ENCODE results near the gene PDE6B. TPM values are rescaled to one million over a fixed set of nuclear protein-coding genes. Genes with fewer than 3 reads are reported as not detected.

PDE6B gene
- total RNA-seq, 4 donors from 2014 or later: not detected

DNA sequence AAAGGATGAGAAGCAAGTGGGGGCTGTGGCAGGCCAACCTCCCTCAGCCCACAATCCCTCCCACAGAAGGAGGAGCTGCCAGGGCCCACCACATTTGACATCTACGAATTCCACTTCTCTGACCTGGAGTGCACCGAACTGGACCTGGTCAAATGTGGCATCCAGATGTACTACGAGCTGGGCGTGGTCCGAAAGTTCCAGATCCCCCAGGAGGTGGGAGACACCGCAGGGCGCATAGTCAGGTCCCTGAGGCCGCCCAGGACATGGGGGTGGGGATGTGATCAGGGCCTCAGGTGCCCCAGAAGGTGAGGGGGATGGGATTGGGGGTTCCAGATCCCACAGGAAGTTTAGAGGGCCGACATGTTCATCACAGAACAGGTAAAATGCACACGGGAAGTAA lies 35.0 kb downstream of the PDE6B start:
- intact Hi-C loops (cut with DNase I; ENCODE audit: low total_unique reads): no loop called here
- in situ Hi-C loops (cut with MboI; ENCODE audit: low sequenced_read_pairs in 4 of 4): no loop called here
- Histone ChIP-seq H3K4me1 (peaks cover 0 to 4% of the 10 kb centered on the region in 2 donors), H3K9me3 (no peaks in the 10 kb centered on the region), H3K27me3 (peaks cover 24 to 48% (median 37%) of the 10 kb centered on the region in 3 donors), H3K4me3 (no peak overlapping the region), H3K36me3 (no peaks in the 10 kb centered on the region), H3K27ac (no peak overlapping the region)
- DNase-seq (peak in 1 of 2 donors; percentile 3), ATAC-seq (no peak)
- TF ChIP-seq POLR2A (IDR thresholded peaks at IDR 0.05): no peak
- TF ChIP-seq, protein P1, sequence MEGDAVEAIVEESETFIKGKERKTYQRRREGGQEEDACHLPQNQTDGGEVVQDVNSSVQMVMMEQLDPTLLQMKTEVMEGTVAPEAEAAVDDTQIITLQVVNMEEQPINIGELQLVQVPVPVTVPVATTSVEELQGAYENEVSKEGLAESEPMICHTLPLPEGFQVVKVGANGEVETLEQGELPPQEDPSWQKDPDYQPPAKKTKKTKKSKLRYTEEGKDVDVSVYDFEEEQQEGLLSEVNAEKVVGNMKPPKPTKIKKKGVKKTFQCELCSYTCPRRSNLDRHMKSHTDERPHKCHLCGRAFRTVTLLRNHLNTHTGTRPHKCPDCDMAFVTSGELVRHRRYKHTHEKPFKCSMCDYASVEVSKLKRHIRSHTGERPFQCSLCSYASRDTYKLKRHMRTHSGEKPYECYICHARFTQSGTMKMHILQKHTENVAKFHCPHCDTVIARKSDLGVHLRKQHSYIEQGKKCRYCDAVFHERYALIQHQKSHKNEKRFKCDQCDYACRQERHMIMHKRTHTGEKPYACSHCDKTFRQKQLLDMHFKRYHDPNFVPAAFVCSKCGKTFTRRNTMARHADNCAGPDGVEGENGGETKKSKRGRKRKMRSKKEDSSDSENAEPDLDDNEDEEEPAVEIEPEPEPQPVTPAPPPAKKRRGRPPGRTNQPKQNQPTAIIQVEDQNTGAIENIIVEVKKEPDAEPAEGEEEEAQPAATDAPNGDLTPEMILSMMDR (IDR thresholded peaks at IDR 0.05 in 4 of 5, conservative IDR thresholded peaks at IDR 0.05 in 1 of 5): no peak

DNA sequence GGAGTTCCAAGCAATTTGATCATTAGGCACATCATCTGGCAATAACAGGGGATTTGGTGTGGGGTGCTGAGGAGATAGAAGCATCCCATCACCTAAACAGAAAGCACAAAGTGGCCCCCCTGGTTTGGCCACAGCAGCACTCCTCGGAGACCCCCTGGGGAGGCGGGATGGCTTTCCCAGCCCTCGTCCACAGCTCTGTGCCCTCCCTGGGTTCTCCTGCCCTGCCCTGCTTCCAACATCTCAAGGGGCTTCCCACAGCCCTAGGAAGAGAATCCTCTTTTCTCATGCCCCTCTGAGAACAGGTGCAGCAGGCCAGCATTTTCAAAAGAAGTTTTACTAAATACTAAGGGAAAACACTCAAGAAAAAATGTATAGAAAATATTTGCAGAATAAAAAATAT lies 35.9 kb downstream of the PDE6B start:
- intact Hi-C loops (cut with DNase I; ENCODE audit: low total_unique reads) (no loop called here), in situ Hi-C loops (cut with MboI; ENCODE audit: low sequenced_read_pairs in 4 of 4) (no loop called here)
- H3K36me3 ChIP-seq: no peaks in the 10 kb centered on the region
- H3K4me3 ChIP-seq: no peak overlapping the region
- no peak for ATAC-seq
- no peak for DNase-seq
- H3K9me3 ChIP-seq: no peaks in the 10 kb centered on the region
- H3K4me1 ChIP-seq: peaks cover 0 to 4% of the 10 kb centered on the region in 2 donors
- peaks cover 26 to 47% (median 40%) of the 10 kb centered on the region in 3 donors for H3K27me3 ChIP-seq
- no peak overlapping the region for H3K27ac ChIP-seq
- TF ChIP-seq, protein P1 (IDR thresholded peaks at IDR 0.05 in 4 of 5, conservative IDR thresholded peaks at IDR 0.05 in 1 of 5): no peak
- TF ChIP-seq POLR2A (IDR thresholded peaks at IDR 0.05): no peak

DNA sequence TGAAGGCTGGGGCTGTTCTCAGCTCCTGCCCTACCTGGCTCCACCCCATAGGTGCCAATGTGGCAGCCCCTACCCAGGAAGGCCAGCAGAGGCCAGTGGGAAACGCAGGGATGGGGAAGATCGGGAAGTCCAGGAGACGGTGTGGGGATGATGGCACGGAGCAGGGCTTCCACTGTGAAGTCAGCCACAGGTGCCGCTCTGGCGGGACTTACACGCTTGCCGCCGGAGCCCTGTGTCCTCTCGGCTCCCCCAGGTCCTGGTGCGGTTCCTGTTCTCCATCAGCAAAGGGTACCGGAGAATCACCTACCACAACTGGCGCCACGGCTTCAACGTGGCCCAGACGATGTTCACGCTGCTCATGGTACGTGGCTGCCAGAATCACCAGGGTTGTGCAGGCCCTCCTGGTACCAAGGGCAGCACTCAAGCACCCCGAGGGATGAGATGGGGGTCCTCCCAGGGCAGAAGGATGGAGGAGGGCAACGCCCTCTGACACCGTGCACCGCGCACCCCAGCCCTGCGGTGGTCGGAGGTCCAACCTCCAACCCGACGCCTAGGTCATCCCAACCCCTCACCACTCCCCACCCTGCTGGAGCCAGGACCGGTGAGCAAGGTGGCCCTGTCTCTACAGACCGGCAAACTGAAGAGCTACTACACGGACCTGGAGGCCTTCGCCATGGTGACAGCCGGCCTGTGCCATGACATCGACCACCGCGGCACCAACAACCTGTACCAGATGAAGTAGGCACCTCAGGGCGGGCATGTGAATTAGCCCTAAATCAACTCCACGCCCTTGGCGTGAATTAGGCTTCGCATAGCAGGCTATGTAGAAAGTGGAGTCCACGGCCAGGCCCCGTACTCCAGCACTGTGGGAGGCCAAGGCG lies 36.7 kb downstream of the PDE6B start:
- TF ChIP-seq, protein P1 (IDR thresholded peaks at IDR 0.05 in 4 of 5, conservative IDR thresholded peaks at IDR 0.05 in 1 of 5): no peak
- TF ChIP-seq POLR2A (IDR thresholded peaks at IDR 0.05): no peak
- no peak overlapping the region for H3K27ac ChIP-seq
- intact Hi-C loops (cut with DNase I; ENCODE audit: low total_unique reads): no loop called here
- no peaks in the 10 kb centered on the region for H3K9me3 ChIP-seq
- no peaks in the 10 kb centered on the region for H3K36me3 ChIP-seq
- H3K4me3 ChIP-seq: no peak overlapping the region
- peak in 1 of 2 donors; percentile 4 for DNase-seq
- peaks cover 0 to 4% of the 10 kb centered on the region in 2 donors for H3K4me1 ChIP-seq
- ATAC-seq: no peak
- in situ Hi-C loops (cut with MboI; ENCODE audit: low sequenced_read_pairs in 4 of 4): no loop called here
- peaks cover 27 to 54% (median 44%) of the 10 kb centered on the region in 3 donors for H3K27me3 ChIP-seq

- in situ Hi-C loops (cut with MboI; ENCODE audit: low sequenced_read_pairs in 4 of 4): no loop called here
- no peaks in the 10 kb centered on the region for H3K9me3 ChIP-seq
- ATAC-seq (no peak), DNase-seq (peak in 1 of 2 donors; percentile 5)
- peaks cover 27 to 56% (median 47%) of the 10 kb centered on the region in 3 donors for H3K27me3 ChIP-seq
- no peak overlapping the region for H3K27ac ChIP-seq
- peaks cover 0 to 4% of the 10 kb centered on the region in 2 donors for H3K4me1 ChIP-seq
- TF ChIP-seq, protein P1 (IDR thresholded peaks at IDR 0.05 in 4 of 5, conservative IDR thresholded peaks at IDR 0.05 in 1 of 5): no peak
- TF ChIP-seq POLR2A (IDR thresholded peaks at IDR 0.05): no peak
- H3K4me3 ChIP-seq: peak overlapping the region in 3 of 4 donors; percentile 38 to 50 (median 39)
- H3K36me3 ChIP-seq: no peaks in the 10 kb centered on the region
- intact Hi-C loops (cut with DNase I; ENCODE audit: low total_unique reads): no loop called here
Measured at GRCh38 chr4:663046-663437, 37.7 kb downstream of the PDE6B start.

All from gastrocnemius medialis (tissue), 4 donors.